Epithelial cell of prostate (primary cell): ENCODE results near the gene HS6ST3.

ENCODE experiments used
- DNase-seq: peaks from one replicate; pipeline ENCODE4 v3.0.0-alpha.2; 2011; ENCODE audit warnings: low read depth, low spot score
- H3K27ac ChIP-seq: fragments of 450-650 bp; 2 replicates; pipeline ENCODE4 v1.5.1; 2017; ENCODE audit warnings: mild to moderate bottlenecking

HS6ST3 gene

DNA sequence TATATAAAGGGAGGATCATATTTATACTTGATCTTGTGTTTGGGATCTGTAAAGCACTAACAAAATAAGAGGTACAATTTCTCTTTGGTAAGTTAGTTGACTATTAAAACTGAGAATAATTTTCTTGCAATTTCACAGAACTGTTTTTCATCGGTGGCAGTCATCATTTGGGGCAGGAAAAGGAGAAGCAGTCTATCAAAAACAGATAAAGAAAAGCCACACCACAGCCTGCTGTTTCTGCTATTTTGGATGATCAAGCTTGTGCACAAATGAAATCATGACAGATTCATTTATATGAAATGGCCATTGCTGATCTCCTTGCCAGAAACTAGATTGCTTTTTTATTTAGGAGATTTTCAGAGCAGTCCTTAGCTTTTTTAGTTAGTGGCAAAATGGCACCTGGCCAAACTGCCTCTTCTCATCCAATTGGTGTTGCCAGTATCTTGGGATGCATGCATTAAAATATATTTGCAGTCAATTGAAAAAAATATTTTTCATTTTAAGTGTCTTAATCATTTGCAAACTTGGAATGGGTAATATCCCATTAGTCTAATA, 326.0 kb downstream of the HS6ST3 start:
- H3K27ac ChIP-seq, result no peak overlapping the region
- DNase-seq, result no peak

GRCh38 chr13:96417939-96418685, 328.2 kb downstream of the HS6ST3 start:
- H3K27ac ChIP-seq, result no peak overlapping the region
- DNase-seq, result no peak

GRCh38 chr13:96421314-96421713, 331.4 kb downstream of the HS6ST3 start:
- H3K27ac ChIP-seq, result no peak overlapping the region
- no peak for DNase-seq

GRCh38 chr13:96422002-96422401, 332.1 kb downstream of the HS6ST3 start:
- no peak overlapping the region for H3K27ac ChIP-seq
- DNase-seq, result no peak

GRCh38 chr13:96426167-96426566, 336.3 kb downstream of the HS6ST3 start:
- no peak for DNase-seq
- H3K27ac ChIP-seq, result no peak overlapping the region

- H3K27ac ChIP-seq, result no peak overlapping the region
- DNase-seq, result no peak
Observed at GRCh38 chr13:96428911-96429310, 339.0 kb downstream of the HS6ST3 start.

DNA sequence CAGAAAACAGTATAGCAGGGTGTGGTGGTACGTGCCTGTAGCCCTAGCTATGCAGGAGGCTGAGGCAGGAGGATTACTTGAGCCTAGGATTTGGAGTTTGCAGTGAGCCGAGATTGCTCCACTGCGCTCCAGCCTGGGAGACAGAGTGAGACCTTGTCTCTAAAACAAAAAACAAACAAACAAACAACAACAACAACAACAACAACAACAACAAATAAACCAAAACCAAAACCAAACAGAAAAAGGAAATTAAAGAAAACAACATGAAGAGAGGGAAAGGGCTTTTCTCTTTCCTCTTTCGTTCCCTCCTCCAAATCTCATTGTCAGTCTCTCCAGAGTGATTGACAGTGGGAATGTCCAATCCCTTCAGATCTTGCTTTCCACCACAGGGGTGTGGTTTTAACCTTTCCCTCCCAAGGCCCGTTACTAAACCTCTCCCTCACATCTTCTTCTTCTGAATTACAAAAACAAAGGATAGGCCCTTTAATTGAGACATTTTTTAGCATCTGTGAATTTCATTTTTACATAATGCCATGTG, 341.2 kb downstream of the HS6ST3 start:
- DNase-seq, result no peak
- no peak overlapping the region for H3K27ac ChIP-seq

GRCh38 chr13:96444676-96445075, 354.8 kb downstream of the HS6ST3 start:
- H3K27ac ChIP-seq, result no peak overlapping the region
- no peak for DNase-seq

DNA sequence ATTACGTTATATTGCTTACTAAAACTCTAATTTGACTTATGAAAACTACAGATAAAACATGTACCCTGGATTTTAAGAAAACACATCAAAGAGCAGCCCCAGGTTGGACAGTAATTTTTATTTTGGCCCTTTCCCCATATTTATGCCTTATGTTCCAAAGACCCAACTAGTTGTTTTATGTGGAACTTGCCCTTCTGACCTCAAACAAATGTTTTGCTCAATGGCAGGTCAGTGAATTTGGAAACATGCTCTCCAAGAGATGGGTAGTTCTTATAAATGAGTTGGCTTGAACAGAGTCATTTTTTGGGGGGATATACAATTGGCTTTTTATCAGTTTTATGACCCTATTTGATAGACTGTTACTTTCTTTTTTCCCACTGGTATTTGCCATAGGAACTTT, 360.0 kb downstream of the HS6ST3 start:
- no peak for DNase-seq
- no peak overlapping the region for H3K27ac ChIP-seq

GRCh38 chr13:96450326-96451020, 360.6 kb downstream of the HS6ST3 start:
- no peak for DNase-seq
- no peak overlapping the region for H3K27ac ChIP-seq

DNA sequence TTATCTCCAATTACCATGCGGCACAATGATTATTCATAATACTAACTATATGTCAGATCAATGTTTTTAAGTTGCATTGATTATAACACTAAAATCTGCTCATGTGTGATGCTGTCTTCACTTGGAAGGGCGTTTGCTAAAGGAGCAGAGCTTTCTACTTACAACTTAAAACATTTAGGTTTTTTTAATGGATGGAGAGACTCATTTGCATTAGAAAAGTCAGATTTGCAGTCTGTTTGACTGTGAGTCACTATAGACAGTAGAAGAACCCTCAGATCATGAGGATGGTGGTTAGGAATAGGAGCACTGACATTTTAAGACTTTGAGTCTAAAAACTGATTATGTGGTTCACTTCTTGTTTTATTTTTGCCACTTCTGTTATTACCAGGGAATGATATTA, 364.6 kb downstream of the HS6ST3 start:
- H3K27ac ChIP-seq, result no peak overlapping the region
- DNase-seq, result no peak

DNA sequence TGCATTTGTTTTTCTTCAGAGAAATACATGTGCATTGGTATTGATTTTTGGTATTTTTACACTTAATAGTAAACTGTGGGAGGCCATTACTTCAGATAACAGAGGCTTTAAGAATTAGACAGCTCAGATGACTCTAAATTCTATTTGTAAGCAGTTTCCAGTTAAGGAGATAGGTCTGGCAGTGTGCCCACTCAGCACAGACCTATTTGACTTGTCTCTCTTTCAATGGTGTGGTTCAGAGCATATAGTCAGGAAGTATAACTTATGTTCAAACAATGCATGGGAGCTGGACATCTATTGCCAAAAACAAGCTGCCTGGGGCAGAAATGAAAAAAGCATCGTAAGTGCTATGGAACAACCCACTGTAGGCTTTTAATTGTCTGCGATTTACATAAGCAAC, 370.7 kb downstream of the HS6ST3 start:
- H3K27ac ChIP-seq, result no peak overlapping the region
- no peak for DNase-seq

DNA sequence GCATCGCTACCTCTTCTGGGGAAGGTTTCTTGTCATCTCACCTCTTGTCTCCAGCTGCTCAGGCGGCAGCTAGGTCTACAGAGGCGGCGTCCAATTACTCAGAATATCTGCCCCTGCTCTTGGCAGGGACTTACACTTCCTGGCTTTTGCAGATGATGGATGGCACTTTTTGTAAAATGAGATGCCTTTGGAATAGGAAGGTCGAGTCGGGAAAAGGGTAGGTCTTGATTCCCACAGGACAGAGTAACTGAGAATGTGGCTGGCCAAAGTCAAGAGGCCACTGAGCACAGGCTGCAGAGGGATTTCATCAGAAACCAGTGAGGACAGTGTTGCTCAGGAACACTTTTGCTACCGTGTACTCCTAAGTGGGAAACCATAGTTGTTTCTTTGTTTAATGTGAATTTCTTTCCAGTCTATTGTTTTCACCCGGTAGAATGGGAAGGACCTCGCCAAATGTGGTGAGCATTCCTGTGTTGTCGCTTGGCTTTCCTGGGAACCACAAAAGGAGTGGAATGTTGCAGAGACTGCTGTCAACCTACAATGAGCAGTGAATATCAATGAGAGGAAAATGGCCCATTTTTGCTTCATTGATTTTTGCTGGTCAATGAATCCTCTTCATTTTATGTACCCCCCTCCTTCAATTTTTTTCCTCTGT, 383.7 kb downstream of the HS6ST3 start:
- H3K27ac ChIP-seq, result no peak overlapping the region
- DNase-seq, result no peak

GRCh38 chr13:96474181-96474557, 384.3 kb downstream of the HS6ST3 start:
- DNase-seq, result no peak
- no peak overlapping the region for H3K27ac ChIP-seq

DNA sequence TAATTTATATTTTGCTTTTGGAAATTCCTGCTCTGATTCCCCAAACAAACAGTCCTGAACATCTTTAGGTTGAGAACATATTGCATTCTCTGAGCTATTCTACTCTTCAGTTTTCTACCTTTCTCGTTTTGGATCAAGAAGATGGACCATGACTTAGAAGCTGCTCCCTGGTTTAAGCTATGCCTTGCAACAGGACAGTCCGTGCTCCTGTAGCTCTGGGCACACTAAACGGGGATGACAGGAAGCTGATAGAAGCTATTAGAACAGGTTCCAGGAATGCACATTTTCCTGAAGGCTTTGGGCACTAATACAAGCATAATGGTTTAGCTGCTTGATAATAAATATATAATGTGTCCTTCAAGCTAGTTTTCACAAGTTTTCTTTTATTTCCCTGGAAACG, 385.2 kb downstream of the HS6ST3 start:
- no peak for DNase-seq
- no peak overlapping the region for H3K27ac ChIP-seq

DNA sequence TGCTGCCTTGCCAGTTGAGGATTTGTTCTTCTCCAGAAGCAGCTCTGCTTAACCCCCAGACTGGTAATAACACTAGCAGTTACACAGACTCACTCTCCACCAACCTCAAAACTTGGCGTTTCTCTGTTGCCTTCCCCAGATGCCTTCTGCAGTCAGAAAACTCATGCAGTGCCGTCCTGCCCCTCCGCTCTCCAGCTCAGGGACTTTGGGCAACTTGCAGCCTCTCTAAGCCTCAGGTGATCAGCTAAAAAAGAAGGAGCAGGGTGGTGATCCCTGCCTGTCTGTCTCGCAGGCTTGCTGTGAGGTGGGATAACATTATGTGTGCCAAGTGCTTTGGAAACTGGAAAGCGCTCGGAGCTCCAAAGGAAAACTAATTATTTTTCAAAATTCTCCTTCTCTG, 391.6 kb downstream of the HS6ST3 start:
- H3K27ac ChIP-seq, result no peak overlapping the region
- no peak for DNase-seq

GRCh38 chr13:96490496-96490989, 400.6 kb downstream of the HS6ST3 start:
- no peak overlapping the region for H3K27ac ChIP-seq
- DNase-seq, result no peak

DNA sequence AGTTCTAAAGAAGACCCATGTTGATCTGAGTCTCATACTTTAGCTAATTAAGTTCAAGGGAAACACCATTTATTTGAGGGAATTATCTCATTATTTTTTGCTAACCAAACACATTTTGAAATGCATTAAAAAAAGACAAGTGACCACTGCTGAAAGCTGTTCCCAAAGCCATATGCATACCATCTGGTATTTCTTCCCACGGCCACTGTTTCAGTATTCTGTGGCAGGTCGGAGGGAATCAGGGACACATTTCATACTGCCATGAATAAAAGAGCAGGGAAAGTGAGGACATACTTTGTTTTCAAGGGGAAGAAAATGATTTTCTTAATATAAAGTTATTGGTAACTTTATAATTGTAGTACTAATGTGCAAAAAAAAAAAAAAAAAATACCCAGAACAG, 401.2 kb downstream of the HS6ST3 start:
- H3K27ac ChIP-seq, result no peak overlapping the region
- DNase-seq, result no peak

GRCh38 chr13:96492766-96493165, 402.9 kb downstream of the HS6ST3 start:
- no peak for DNase-seq
- H3K27ac ChIP-seq, result no peak overlapping the region

DNA sequence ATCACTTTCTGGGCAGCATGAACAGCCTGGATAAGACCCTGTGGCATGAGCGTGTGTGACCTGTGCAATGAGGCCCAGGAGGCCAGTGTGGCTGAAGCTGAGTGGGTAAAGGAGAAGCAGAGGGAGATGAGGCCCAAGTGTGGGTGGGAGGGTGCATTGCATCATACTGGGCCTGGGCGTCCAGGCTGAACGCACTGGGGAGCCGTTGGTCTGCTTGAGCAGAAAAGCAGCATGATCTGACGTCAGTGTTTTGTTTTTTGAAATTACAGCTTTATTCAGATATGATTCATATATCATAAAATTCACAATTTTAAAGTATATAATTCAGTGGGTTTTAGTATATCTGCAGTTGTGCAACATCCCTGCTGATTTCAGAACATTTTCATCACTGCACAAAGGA, 409.7 kb downstream of the HS6ST3 start:
- DNase-seq, result no peak
- H3K27ac ChIP-seq, result no peak overlapping the region

DNA sequence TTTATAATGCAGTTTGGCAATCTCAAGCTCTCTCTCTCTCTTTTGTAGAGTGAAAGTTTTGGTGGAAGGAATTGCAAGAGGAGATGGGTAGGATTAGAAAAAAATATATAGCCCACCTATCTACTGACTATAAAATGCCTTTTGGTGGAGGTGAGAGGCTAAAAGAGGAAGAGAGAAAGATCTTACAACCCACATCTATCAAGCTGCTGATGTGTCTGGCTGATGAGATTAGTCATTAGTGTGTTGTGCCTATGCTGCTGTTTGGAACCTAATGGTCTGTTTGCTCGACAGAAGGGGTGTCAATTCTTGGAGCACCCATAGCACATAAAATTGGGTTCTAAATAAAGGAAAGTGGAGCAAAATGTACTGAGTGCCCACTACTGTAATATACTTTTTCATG, 411.0 kb downstream of the HS6ST3 start:
- DNase-seq, result no peak
- no peak overlapping the region for H3K27ac ChIP-seq
